ENCODE data around the gene UBE2G2. TPM values are rescaled to one million over a fixed set of nuclear protein-coding genes. Genes with fewer than 3 reads are reported as not detected.

UBE2G2 gene
- polyA plus RNA-seq, 1 experiment = 62.2 TPM

GRCh38 chr21:44730028-44730395, 71.6 kb downstream of the UBE2G2 start:
- peaks cover 22% of the 10 kb centered on the region for H3K27me3 ChIP-seq (ENCODE audit: control insufficient read depth, insufficient read depth, low read length)
- H3K9me3 ChIP-seq (ENCODE audit: control insufficient read depth, insufficient read depth, low read length) = peaks cover 4% of the 10 kb centered on the region; the same call in 1 of the 2 replicates
- DNase-seq (ENCODE audit: low read depth, low spot score) = no peak
- TF ChIP-seq CTCF (IDR thresholded peaks at IDR 0.05; ENCODE audit: low read depth, low read length) = no peak
- no peak overlapping the region for H3K27ac ChIP-seq (ENCODE audit: low read depth, low read length)
- CTCF ChIA-PET = no interaction called here
- POLR2A ChIA-PET = no interaction called here
- no peak overlapping the region for H3K4me3 ChIP-seq (ENCODE audit: low read depth, low read length)

GRCh38 chr21:44729336-44730027, 72.1 kb downstream of the UBE2G2 start:
- Histone ChIP-seq H3K27ac (ENCODE audit: low read depth, low read length) (no peak overlapping the region), H3K9me3 (ENCODE audit: control insufficient read depth, insufficient read depth, low read length) (no peaks in the 10 kb centered on the region; the same call in 1 of the 2 replicates), H3K4me3 (ENCODE audit: low read depth, low read length) (no peak overlapping the region), H3K27me3 (ENCODE audit: control insufficient read depth, insufficient read depth, low read length) (peaks cover 22% of the 10 kb centered on the region)
- POLR2A ChIA-PET = no interaction called here
- CTCF ChIA-PET = no interaction called here
- no peak for DNase-seq (ENCODE audit: low read depth, low spot score)
- no peak for TF ChIP-seq CTCF (IDR thresholded peaks at IDR 0.05; ENCODE audit: low read depth, low read length)

- no peak for TF ChIP-seq CTCF (IDR thresholded peaks at IDR 0.05; ENCODE audit: low read depth, low read length)
- Histone ChIP-seq H3K9me3 (ENCODE audit: control insufficient read depth, insufficient read depth, low read length) (no peaks in the 10 kb centered on the region; the same call in 1 of the 2 replicates), H3K4me3 (ENCODE audit: low read depth, low read length) (no peak overlapping the region), H3K27ac (ENCODE audit: low read depth, low read length) (no peak overlapping the region), H3K27me3 (ENCODE audit: control insufficient read depth, insufficient read depth, low read length) (peaks cover 27% of the 10 kb centered on the region)
- DNase-seq (ENCODE audit: low read depth, low spot score) = no peak
- ChIA-PET CTCF (no interaction called here), POLR2A (no interaction called here)
These were observed 72.9 kb downstream of the UBE2G2 start for GRCh38 chr21:44728716-44729115.

GRCh38 chr21:44727757-44728156, 73.9 kb downstream of the UBE2G2 start:
- H3K27me3 ChIP-seq (ENCODE audit: control insufficient read depth, insufficient read depth, low read length) = peaks cover 34% of the 10 kb centered on the region
- no peak overlapping the region for H3K4me3 ChIP-seq (ENCODE audit: low read depth, low read length)
- DNase-seq (ENCODE audit: low read depth, low spot score) = no peak
- H3K27ac ChIP-seq (ENCODE audit: low read depth, low read length) = no peak overlapping the region
- ChIA-PET POLR2A (no interaction called here), CTCF (no interaction called here)
- no peak for TF ChIP-seq CTCF (IDR thresholded peaks at IDR 0.05; ENCODE audit: low read depth, low read length)
- H3K9me3 ChIP-seq (ENCODE audit: control insufficient read depth, insufficient read depth, low read length) = no peaks in the 10 kb centered on the region; the same call in 1 of the 2 replicates

- DNase-seq (ENCODE audit: low read depth, low spot score) = no peak
- ChIA-PET POLR2A (no interaction called here), CTCF (interaction anchor here (0.5 kb wide), 1 partner anchor 218 kb away, joined by 3 read pairs; no protein-coding TSS in a partner anchor)
- Histone ChIP-seq H3K27me3 (ENCODE audit: control insufficient read depth, insufficient read depth, low read length) (peaks cover 36% of the 10 kb centered on the region), H3K4me3 (ENCODE audit: low read depth, low read length) (no peak overlapping the region), H3K27ac (ENCODE audit: low read depth, low read length) (no peak overlapping the region), H3K9me3 (ENCODE audit: control insufficient read depth, insufficient read depth, low read length) (no peaks in the 10 kb centered on the region; the same call in 1 of the 2 replicates)
- TF ChIP-seq CTCF (IDR thresholded peaks at IDR 0.05; ENCODE audit: low read depth, low read length) = no peak
These were observed 74.3 kb downstream of the UBE2G2 start for GRCh38 chr21:44727321-44727720.
